GM04504 (cell line): ENCODE results near the gene MAN1B1.

Experiments used
- DNase-seq: peaks from one replicate; pipeline ENCODE4 v3.0.0-alpha.2; 2012; ENCODE audit warnings: low read depth

The MAN1B1 gene

GRCh38 chr9:137068539-137069507 is 18.0 kb upstream of the MAN1B1 start:
- no peak for DNase-seq

- DNase-seq: no peak
Observed at GRCh38 chr9:137069508-137070091, 17.2 kb upstream of the MAN1B1 start.

- DNase-seq: peak; percentile 62
Observed at GRCh38 chr9:137070201-137070905, 16.4 kb upstream of the MAN1B1 start, which contains the start of gene SAPCD2. Gene SAPCD2 (minus strand): TSS chr9:137070557. CDS start chr9:137070460, 97 bp downstream.

- no peak for DNase-seq
Observed at GRCh38 chr9:137070906-137071275, 15.9 kb upstream of the MAN1B1 start.

GRCh38 chr9:137071282-137071681 is 15.5 kb upstream of the MAN1B1 start:
- DNase-seq: no peak

GRCh38 chr9:137073992-137074399 is 12.8 kb upstream of the MAN1B1 start:
- no peak for DNase-seq

- DNase-seq: no peak
Observed at GRCh38 chr9:137074657-137075274, 12.0 kb upstream of the MAN1B1 start.

GRCh38 chr9:137075275-137075775 is 11.5 kb upstream of the MAN1B1 start:
- DNase-seq: no peak

- no peak for DNase-seq
Observed at GRCh38 chr9:137076636-137077009, 10.2 kb upstream of the MAN1B1 start.

- DNase-seq: peak; percentile 24
Observed at GRCh38 chr9:137077010-137077747, 9.6 kb upstream of the MAN1B1 start, which contains the start of gene UAP1L1. Gene UAP1L1 (plus strand): TSS chr9:137077517. CDS start chr9:137077533, 16 bp downstream.

- no peak for DNase-seq
Observed at GRCh38 chr9:137077758-137078693, 8.8 kb upstream of the MAN1B1 start.

- no peak for DNase-seq
Observed at GRCh38 chr9:137078701-137079400, 7.9 kb upstream of the MAN1B1 start.

GRCh38 chr9:137079401-137079787 is 7.4 kb upstream of the MAN1B1 start:
- no peak for DNase-seq

- no peak for DNase-seq
Observed at GRCh38 chr9:137080260-137081122, 6.3 kb upstream of the MAN1B1 start.

GRCh38 chr9:137082222-137082924 is 4.4 kb upstream of the MAN1B1 start:
- no peak for DNase-seq

GRCh38 chr9:137082925-137083290 is 3.9 kb upstream of the MAN1B1 start:
- DNase-seq: no peak

- peak; percentile 92 for DNase-seq
Observed at GRCh38 chr9:137083394-137084004, 3.3 kb upstream of the MAN1B1 start.
